Heart left ventricle (tissue), 13 donors: ENCODE data around the gene ATP9A.

Source experiments
- CTCF ChIP-seq, 12 donors: fragments of 200-600 bp; sonication (generic) in 4 of 12; IDR thresholded peaks; one replicate each; pipeline versions ENCODE4 v1.5.0 to v1.8.0; 2018 to 2022; ENCODE audit warnings: antibody characterized with exemption in 12 of 12, mild to moderate bottlenecking in 5 of 12
- POLR2A ChIP-seq, 2 donors: fragments of 450-650 bp; IDR thresholded peaks; one replicate each; pipeline ENCODE4 v1.6.1; 2017; ENCODE audit warnings: antibody characterized with exemption in 2 of 2, mild to moderate bottlenecking in 2 of 2, moderate library complexity in 2 of 2
- donor health status: ischemic (EF 13 %, LVEDD 7.1; RV severe dilation, severe dysfunction).
- donor health status: DM: no; HTN: yes; CAD: no.
- donor health status: DM: no; HTN: no; CAD: no.
- donor health status: ischemic (EF 25% LVEDD 6.9; RV normal size, moderate dysfunction).
- donor health status: ischemic (EF 25% LVEDD 5.7; RV mildly dilated, moderate dysfunction).
- donor health status: ischemic (EF 35%, LVEDD 5.7; RV mildly dilated, moderate dysfunction).
- donor health status: nonischemic (EF 11% LVEDD 7.7; RV severe dilation, severe dysfunction).
- donor health status: DM: yes; HTN: yes; CAD: no.
- donor health status: PGD.
- donor health status: ischemic (EF 29% LVEDD 5.4; RV normal size, mild dysfunction).
- donor health status: nonischemic (EF 23%, LVEDD 6.1; RV moderate dilation, normal function).

GRCh38 chr20:51631953-51632352, 136.2 kb downstream of the ATP9A start:
- TF ChIP-seq CTCF (IDR thresholded peaks at IDR 0.05) (no peak), POLR2A (IDR thresholded peaks at IDR 0.05) (no peak)
